GM21390 (cell line): ENCODE measurements around the gene MST1.
A peak's percentile ranks its signal among the peaks of the same experiment; 100 is the strongest.

ENCODE experiments used
- ATAC-seq: cut with Tn5 transposase; IDR thresholded peaks from one replicate; pipeline ENCODE4 v1.9.1; 2021; ENCODE audit not compliant: unreplicated experiment

MST1 gene

DNA sequence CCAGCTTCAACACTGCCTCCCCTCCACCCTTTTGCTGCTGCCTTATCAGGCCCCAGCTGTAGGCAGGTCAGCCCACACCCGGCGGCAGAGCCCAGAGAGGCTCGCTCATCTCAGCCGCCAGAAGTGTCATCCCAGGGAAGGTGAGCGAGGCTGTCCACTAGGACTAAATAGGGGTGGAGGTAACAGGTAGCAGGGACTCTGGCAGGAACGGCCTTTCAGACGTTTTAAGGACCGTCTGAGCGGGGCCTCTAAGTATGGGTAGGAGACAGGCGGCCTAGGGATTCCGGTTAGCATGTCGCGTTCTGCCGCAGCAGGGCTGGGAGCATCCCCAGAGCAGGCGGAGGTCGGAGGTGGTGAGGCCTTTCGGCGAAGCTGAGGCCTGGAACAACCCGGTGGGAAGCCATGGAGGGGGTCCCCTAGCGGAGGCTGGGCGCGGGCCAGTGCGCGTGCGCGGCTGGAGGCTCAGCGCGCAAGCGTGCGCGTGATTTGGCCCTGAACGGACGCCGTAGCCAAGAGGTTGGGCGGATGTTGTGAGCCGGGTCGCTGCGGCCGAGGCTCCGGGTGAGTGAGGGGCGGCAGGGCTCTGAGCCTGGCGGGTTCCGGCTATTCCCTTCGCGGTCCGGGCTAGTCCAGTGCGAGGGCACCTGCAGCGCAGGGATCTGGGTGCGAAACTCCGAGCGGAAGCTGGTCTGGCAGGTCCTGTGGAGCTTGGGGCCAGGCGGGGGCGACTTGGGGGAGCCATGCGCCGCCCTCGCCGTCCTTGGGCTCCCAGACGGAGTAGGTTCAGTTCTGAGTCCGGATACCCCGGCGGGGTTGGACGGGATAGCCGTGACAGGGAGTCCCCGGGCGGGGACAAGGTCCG lies at the start of gene MST1, which contains the start of gene RNF123:
Gene MST1, minus strand, starts transcription at position 429 of the 862 bp plus-strand sequence. CDS start 783 bp downstream, outside the sequence.
Gene RNF123, plus strand, starts transcription at position 512 of the 862 bp plus-strand sequence. CDS start 1,609 bp downstream, outside the sequence.
- ATAC-seq, result peak; percentile 68

- no peak for ATAC-seq
Observed at GRCh38 chr3:49738067-49738713, 48.9 kb upstream of the MST1 start.

DNA sequence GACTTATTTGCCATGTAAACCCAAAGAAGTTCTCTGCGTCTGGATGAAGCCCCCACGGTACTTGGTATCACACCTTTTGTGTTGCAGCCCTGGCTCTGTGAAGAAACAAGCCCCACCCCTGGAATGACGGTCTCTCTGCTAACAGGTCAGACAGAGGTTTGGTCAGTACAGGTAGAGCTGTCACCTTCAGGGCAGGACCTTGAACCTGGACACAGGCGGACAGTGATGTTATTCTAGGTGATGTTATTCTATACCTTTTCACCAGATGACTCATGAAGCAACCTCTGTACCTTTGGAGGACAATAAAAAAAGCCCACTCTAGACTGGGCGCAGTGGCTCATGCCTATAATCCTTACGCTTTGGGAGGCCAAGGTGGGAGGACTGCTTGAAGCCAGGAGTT lies 45.5 kb upstream of the MST1 start:
- no peak for ATAC-seq

DNA sequence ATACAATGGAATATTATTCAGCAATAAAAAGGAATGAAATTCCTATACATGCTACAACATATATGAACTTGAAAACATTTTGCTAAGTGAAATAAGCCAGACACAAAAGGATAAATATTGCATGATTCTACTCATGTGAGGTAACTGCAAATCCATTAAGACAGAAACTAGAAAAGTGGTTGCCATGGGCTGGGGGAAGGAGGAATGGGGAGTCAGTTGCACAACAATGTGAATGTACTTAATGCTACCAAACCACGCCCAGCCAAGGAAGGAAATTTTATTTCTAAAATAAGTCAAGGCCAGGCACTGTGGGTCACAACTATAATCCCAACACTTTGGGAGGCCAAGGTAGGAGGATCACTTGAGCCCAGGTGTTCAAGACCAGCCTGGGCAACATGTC lies 44.3 kb upstream of the MST1 start:
- no peak for ATAC-seq

GRCh38 chr3:49732597-49732996 lies 43.3 kb upstream of the MST1 start:
- no peak for ATAC-seq

DNA sequence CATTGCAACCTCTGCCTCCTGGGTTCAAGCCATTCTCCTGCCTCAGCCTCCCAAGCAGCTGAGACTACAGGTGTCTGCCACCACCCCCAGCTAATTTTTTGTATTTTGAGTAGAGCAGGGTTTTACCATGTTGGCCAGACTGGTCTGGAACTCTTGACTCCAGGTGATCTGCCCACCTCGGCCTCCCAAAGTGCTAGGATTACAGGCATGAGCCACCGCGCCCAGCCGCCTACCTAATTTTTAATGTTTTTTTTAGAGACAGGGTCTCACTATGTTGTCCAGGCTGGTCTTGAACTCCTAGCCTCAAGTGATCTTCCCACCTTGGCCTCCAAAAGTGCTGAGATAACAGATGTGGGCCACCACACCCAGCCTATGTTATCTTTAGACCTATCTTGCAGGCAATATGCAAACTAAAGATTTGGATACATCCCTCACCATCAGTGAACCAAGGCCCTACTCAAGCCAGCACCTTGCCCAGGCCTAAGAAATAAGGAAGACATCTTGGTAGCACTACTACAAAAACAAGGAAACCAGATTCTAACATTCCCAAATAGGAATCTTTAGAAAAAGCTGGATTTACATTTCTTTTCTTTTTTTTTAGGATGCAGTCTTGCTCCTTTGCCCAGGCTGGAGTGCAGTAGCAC lies 40.8 kb upstream of the MST1 start:
- ATAC-seq, result no peak

GRCh38 chr3:49727924-49728361 lies 38.7 kb upstream of the MST1 start:
- no peak for ATAC-seq

GRCh38 chr3:49727154-49727923 lies 38.1 kb upstream of the MST1 start:
- no peak for ATAC-seq

DNA sequence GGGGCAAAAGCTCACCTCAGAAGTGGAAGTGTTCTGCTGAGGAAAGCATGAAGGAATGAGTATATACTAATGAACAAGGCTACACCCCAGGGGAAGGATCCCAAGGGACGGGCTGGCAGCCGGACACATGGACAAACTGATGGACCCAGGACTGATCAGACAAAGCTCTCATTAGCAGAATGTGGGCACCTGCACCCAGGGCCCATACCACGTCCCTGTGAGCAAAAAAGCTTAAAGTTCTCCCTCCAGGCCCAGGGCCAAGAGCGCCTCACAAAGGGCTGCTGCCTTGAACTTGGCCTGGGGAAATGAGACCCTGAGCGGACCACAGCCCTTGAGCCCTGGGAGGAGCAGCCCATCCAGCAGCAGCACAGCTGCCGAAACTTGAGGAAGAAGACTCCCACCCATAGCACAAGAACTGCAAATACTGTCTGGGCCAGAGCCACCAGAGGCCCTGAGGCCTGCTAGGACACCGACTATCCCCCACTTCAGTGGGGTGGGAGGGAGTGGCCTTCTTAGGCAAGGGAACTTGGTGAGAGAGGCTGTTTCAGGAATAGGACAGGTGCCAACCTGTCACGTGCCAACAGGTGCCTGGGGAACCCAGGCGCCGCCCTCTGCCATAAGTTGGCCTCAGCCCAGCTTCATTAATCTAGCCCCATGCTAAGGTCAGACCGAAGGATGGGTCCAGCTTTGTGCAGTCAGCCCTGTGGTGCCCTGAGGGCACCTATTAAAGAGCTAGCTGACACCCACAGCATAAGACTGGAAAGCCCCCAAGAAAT lies 36.8 kb upstream of the MST1 start:
- no peak for ATAC-seq

GRCh38 chr3:49724586-49724985 lies 35.3 kb upstream of the MST1 start:
- no peak for ATAC-seq

GRCh38 chr3:49723628-49724551 lies 34.6 kb upstream of the MST1 start, which contains the start of gene GMPPB:
Gene GMPPB, minus strand, starts transcription at chr3:49723951. Its CDS starts 225 bp downstream, at chr3:49723726.
- ATAC-seq, result peak; percentile 76

DNA sequence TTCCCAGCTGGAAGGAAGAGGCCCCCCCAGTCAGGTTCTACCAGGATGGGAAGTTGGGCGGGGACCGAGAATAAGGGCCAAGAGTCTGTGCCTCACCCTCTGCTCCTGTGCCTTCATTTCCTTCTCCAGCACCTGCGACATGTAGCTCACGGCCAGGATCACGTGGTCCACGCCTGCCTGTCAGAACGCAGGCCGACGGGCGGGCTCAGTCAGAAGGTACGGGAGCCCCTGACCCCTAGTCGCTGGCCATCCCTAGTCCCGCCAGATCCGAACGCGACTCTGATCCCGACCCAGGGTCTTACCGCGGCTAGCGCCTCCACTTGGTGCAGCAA lies 34.0 kb upstream of the MST1 start:
- ATAC-seq, result no peak

- no peak for ATAC-seq
Observed at GRCh38 chr3:49722896-49723295, 33.6 kb upstream of the MST1 start.

- no peak for ATAC-seq
Observed at GRCh38 chr3:49721896-49722781, 32.9 kb upstream of the MST1 start.

DNA sequence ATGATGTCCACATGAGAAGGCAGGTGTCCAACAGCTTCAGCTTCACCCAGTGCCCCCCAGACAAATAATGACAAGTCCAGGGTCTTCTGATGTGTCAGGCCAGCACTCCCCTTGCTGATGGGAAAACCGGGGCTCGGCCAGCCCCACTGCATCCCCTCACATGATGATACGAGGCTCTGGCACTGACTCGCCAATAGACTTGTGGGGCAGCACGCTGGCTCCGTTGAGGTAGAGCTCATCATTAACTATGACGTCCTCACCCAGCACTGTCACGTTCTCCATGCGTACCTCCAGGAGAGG lies 32.3 kb upstream of the MST1 start:
- ATAC-seq, result no peak

DNA sequence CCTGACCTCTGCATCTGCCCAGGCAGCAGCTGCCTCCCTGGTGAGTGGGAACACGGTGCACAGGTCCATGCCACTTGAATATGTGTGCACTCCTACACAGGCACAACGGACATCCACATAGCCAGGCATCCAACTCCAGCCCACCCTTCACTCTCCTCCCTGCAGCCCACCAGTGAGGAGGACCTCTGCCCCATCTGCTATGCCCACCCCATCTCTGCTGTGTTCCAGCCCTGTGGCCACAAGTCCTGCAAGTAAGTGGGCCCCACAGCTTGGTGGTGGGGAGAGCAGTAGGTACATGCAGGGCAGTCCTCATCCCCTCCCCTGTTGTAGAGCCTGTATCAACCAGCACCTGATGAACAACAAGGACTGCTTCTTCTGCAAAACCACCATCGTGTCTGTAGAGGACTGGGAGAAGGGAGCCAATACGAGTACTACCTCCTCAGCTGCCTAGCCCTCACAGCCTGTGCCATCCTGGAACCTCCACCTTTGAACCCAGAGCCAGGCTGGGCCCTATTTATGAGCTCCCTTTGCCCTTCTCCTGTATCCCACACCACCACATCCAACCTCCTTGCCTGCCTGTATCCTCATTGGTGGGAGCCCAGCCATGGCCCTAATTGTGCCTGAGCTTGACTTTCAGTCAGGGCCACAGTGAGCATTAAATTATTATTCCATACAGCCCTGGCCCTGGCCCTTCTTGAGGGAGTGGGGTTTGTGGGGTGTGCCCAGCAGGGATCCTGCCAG lies 31.8 kb upstream of the MST1 start:
- ATAC-seq, result no peak

DNA sequence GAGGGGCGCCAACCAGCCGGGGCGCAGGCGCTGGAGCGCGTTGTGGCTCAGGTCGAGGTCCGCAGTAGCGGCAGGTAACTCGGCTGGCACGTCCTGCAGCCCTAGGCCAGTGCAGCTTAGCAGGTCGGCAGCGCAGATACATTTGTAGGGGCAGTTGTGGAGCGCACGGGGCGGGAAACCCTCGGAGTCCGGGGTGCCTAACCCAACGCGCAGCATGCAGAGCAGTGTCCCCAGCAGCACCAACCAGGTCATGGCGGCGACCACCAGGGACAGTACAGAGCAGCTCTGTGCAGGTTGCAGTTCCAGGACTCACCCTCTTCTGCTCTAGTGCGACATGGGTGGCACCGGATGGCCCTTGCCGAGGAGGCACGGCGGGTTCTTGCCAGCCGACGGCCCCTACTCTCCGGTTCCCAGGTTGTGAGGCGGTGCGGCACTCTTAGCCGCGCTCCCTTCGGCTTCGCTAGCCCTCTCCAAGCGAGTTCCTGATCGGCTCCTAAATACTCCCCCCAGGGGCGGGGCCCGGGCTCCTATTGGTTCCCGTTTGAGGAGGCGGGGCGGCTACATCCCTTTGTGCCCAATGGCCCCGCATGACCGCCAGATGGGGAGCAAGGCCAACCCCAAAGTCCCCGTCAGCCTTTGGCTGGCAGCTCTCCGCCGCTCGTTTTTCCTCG lies 30.1 kb upstream of the MST1 start, which contains the start of gene AMIGO3:
Gene AMIGO3, minus strand, starts transcription at position 471 of the 671 bp plus-strand sequence. Its CDS starts 219 bp downstream, at position 252.
- peak; percentile 56 for ATAC-seq
